NCI-H2107 treated with DMSO at 0.1 percent for 48 hours (cell line): Measurements from ENCODE around the gene VAV3.

Experiments
- DNase-seq: peaks from one replicate; lab custom pipeline; 2025; ENCODE audit not compliant: unreplicated experiment; lab: John Stamatoyannopoulos, UW

VAV3 gene

DNA sequence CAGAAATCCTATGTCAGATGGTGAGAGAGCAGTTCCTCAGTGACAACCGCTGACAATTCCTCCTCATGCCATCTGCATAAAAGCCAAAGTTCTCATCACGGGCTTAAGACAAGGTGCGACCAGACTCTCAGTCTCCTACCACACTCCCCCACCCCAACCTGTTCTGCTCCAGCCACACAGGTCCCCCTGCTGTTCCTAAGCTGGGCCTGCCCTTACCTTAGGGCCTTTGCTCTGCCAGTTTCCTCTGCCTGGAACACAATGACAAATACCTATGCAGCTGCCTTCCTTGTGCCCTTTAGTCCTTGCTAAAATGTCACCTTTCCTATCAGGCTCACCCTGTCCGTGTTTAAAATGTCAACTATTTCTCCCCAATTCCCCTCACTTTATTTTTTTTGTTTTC, 441.9 kb downstream of the VAV3 start:
- DNase-seq = no peak
